ENCODE results near the gene IPO5.

IPO5 gene

GRCh38 chr13:98054301-98054700 lies 100.8 kb downstream of the IPO5 start:
- in situ Hi-C loops (cut with MboI; ENCODE audit: low sequenced_read_pairs), result no loop called here

- in situ Hi-C loops (cut with MboI; ENCODE audit: low sequenced_read_pairs), result no loop called here
Measured at GRCh38 chr13:98055623-98056022, 102.1 kb downstream of the IPO5 start.

GRCh38 chr13:98056839-98057410 lies 103.5 kb downstream of the IPO5 start:
- in situ Hi-C loops (cut with MboI; ENCODE audit: low sequenced_read_pairs), result no loop called here

- in situ Hi-C loops (cut with MboI; ENCODE audit: low sequenced_read_pairs), result no loop called here
Measured at GRCh38 chr13:98059276-98059675, 105.8 kb downstream of the IPO5 start.

GRCh38 chr13:98060282-98060681 lies 106.8 kb downstream of the IPO5 start:
- in situ Hi-C loops (cut with MboI; ENCODE audit: low sequenced_read_pairs), result no loop called here

- in situ Hi-C loops (cut with MboI; ENCODE audit: low sequenced_read_pairs), result no loop called here
Measured at GRCh38 chr13:98065468-98065867, 112.0 kb downstream of the IPO5 start.

- in situ Hi-C loops (cut with MboI; ENCODE audit: low sequenced_read_pairs), result no loop called here
Measured at GRCh38 chr13:98066636-98067035, 113.2 kb downstream of the IPO5 start.

- in situ Hi-C loops (cut with MboI; ENCODE audit: low sequenced_read_pairs), result no loop called here
Measured at GRCh38 chr13:98068521-98068920, 115.0 kb downstream of the IPO5 start.

- in situ Hi-C loops (cut with MboI; ENCODE audit: low sequenced_read_pairs), result no loop called here
Measured at GRCh38 chr13:98069985-98070384, 116.5 kb downstream of the IPO5 start.

GRCh38 chr13:98071316-98071715 lies 117.8 kb downstream of the IPO5 start:
- in situ Hi-C loops (cut with MboI; ENCODE audit: low sequenced_read_pairs), result no loop called here

GRCh38 chr13:98072476-98072875 lies 119.0 kb downstream of the IPO5 start:
- in situ Hi-C loops (cut with MboI; ENCODE audit: low sequenced_read_pairs), result no loop called here
